ENCODE data around the gene ARFGEF2. TPM values are rescaled to one million over a fixed set of nuclear protein-coding genes. Genes with fewer than 3 reads are reported as not detected.

The ARFGEF2 gene
- total RNA-seq, 1 donor from 2014 or later = 32.9 TPM

GRCh38 chr20:48937674-48938073 lies 16.2 kb downstream of the ARFGEF2 start:
- no peaks in the 10 kb centered on the region for H3K27me3 ChIP-seq (ENCODE audit: low read depth)
- intact Hi-C loops (cut with DNase I) = no loop called here
- peaks cover 9% of the 10 kb centered on the region for H3K4me1 ChIP-seq
- H3K36me3 ChIP-seq = peaks cover 23% of the 10 kb centered on the region
- H3K4me3 ChIP-seq = no peak overlapping the region
- no peaks in the 10 kb centered on the region for H3K9me3 ChIP-seq
- H3K27ac ChIP-seq = no peak overlapping the region
- ATAC-seq (no peak), DNase-seq (no peak)
- TF ChIP-seq CTCF (IDR thresholded peaks at IDR 0.05) = no peak

GRCh38 chr20:48938670-48939069 lies 17.2 kb downstream of the ARFGEF2 start:
- Histone ChIP-seq H3K27me3 (ENCODE audit: low read depth) (no peaks in the 10 kb centered on the region), H3K36me3 (peaks cover 33% of the 10 kb centered on the region), H3K27ac (no peak overlapping the region), H3K4me3 (no peak overlapping the region), H3K9me3 (no peaks in the 10 kb centered on the region), H3K4me1 (peaks cover 6% of the 10 kb centered on the region)
- no peak for TF ChIP-seq CTCF (IDR thresholded peaks at IDR 0.05)
- no peak for DNase-seq
- no peak for ATAC-seq
- intact Hi-C loops (cut with DNase I) = no loop called here

GRCh38 chr20:48940170-48940569 lies 18.7 kb downstream of the ARFGEF2 start:
- H3K4me3 ChIP-seq = no peak overlapping the region
- peaks cover 48% of the 10 kb centered on the region for H3K36me3 ChIP-seq
- DNase-seq = no peak
- no peak for ATAC-seq
- H3K27ac ChIP-seq = no peak overlapping the region
- intact Hi-C loops (cut with DNase I) = no loop called here
- H3K27me3 ChIP-seq (ENCODE audit: low read depth) = no peaks in the 10 kb centered on the region
- no peak for TF ChIP-seq CTCF (IDR thresholded peaks at IDR 0.05)
- H3K9me3 ChIP-seq = no peaks in the 10 kb centered on the region
- H3K4me1 ChIP-seq = no peaks in the 10 kb centered on the region

- intact Hi-C loops (cut with DNase I) = no loop called here
- peaks cover 60% of the 10 kb centered on the region for H3K36me3 ChIP-seq
- H3K4me1 ChIP-seq = no peaks in the 10 kb centered on the region
- DNase-seq = no peak
- H3K27me3 ChIP-seq (ENCODE audit: low read depth) = no peaks in the 10 kb centered on the region
- H3K27ac ChIP-seq = no peak overlapping the region
- ATAC-seq = no peak
- H3K9me3 ChIP-seq = no peaks in the 10 kb centered on the region
- H3K4me3 ChIP-seq = no peak overlapping the region
- no peak for TF ChIP-seq CTCF (IDR thresholded peaks at IDR 0.05)
Observed at GRCh38 chr20:48941467-48941866, 20.0 kb downstream of the ARFGEF2 start.

GRCh38 chr20:48942730-48943129 lies 21.2 kb downstream of the ARFGEF2 start:
- DNase-seq = no peak
- intact Hi-C loops (cut with DNase I) = no loop called here

More at GRCh38 chr20:48942730-48943129, 21.2 kb downstream of the ARFGEF2 start:
- no peak for ATAC-seq
- no peaks in the 10 kb centered on the region for H3K4me1 ChIP-seq
- H3K27me3 ChIP-seq (ENCODE audit: low read depth) = no peaks in the 10 kb centered on the region
- no peaks in the 10 kb centered on the region for H3K9me3 ChIP-seq
- H3K27ac ChIP-seq = no peak overlapping the region
- H3K36me3 ChIP-seq = peaks cover 73% of the 10 kb centered on the region
- H3K4me3 ChIP-seq = no peak overlapping the region
- TF ChIP-seq CTCF (IDR thresholded peaks at IDR 0.05) = no peak

Measured in lower lobe of right lung (tissue), 2 donors.